Measurements from ENCODE around the gene PRICKLE3. TPM values are rescaled to one million over a fixed set of nuclear protein-coding genes. Genes with fewer than 3 reads are reported as not detected.
A peak's percentile ranks its signal among the peaks of the same experiment; 100 is the strongest.

Gene PRICKLE3
- 20.2 TPM for total RNA-seq (ENCODE audit: insufficient read depth, low replicate concordance)

GRCh38 chrX:49186125-49187027 is at the start of gene PRICKLE3:
TSS of gene PRICKLE3 (minus strand) at chrX:49186373. CDS start at chrX:49186297, 76 bp downstream.
- DNase-seq (ENCODE audit: low spot score) = peak; percentile 68

- no peak for DNase-seq (ENCODE audit: low spot score)
These were observed 47.8 kb upstream of the PRICKLE3 start for GRCh38 chrX:49233887-49234555.

GRCh38 chrX:49233176-49233575 is 47.0 kb upstream of the PRICKLE3 start, which contains the start of gene CACNA1F:
TSS of gene CACNA1F (minus strand) at chrX:49233340. CDS start at chrX:49233309, 31 bp downstream.
- DNase-seq (ENCODE audit: low spot score) = no peak

GRCh38 chrX:49232525-49232924 is 46.4 kb upstream of the PRICKLE3 start:
- DNase-seq (ENCODE audit: low spot score) = no peak

GRCh38 chrX:49231333-49232000 is 45.3 kb upstream of the PRICKLE3 start:
- DNase-seq (ENCODE audit: low spot score) = no peak

GRCh38 chrX:49230500-49231232 is 44.5 kb upstream of the PRICKLE3 start:
- peak; percentile 15 for DNase-seq (ENCODE audit: low spot score)

GRCh38 chrX:49228185-49228584 is 42.0 kb upstream of the PRICKLE3 start:
- no peak for DNase-seq (ENCODE audit: low spot score)

GRCh38 chrX:49227726-49228125 is 41.6 kb upstream of the PRICKLE3 start:
- DNase-seq (ENCODE audit: low spot score) = no peak

GRCh38 chrX:49226946-49227345 is 40.8 kb upstream of the PRICKLE3 start:
- DNase-seq (ENCODE audit: low spot score) = no peak

- DNase-seq (ENCODE audit: low spot score) = no peak
These were observed 39.7 kb upstream of the PRICKLE3 start for GRCh38 chrX:49225858-49226257.

- no peak for DNase-seq (ENCODE audit: low spot score)
These were observed 35.7 kb upstream of the PRICKLE3 start for GRCh38 chrX:49221868-49222267.

GRCh38 chrX:49220100-49220499 is 33.9 kb upstream of the PRICKLE3 start:
- DNase-seq (ENCODE audit: low spot score) = no peak

- no peak for DNase-seq (ENCODE audit: low spot score)
These were observed 28.9 kb upstream of the PRICKLE3 start for GRCh38 chrX:49214996-49215526.

- DNase-seq (ENCODE audit: low spot score) = no peak
These were observed 28.2 kb upstream of the PRICKLE3 start for GRCh38 chrX:49214416-49214815.

GRCh38 chrX:49212861-49213260 is 26.7 kb upstream of the PRICKLE3 start:
- DNase-seq (ENCODE audit: low spot score) = no peak

- DNase-seq (ENCODE audit: low spot score) = no peak
These were observed 26.0 kb upstream of the PRICKLE3 start for GRCh38 chrX:49212209-49212608.

GRCh38 chrX:49211074-49211473 is 24.9 kb upstream of the PRICKLE3 start:
- no peak for DNase-seq (ENCODE audit: low spot score)

- no peak for DNase-seq (ENCODE audit: low spot score)
These were observed 24.2 kb upstream of the PRICKLE3 start for GRCh38 chrX:49210406-49210805.

- no peak for DNase-seq (ENCODE audit: low spot score)
These were observed 23.5 kb upstream of the PRICKLE3 start for GRCh38 chrX:49209434-49210251.

- no peak for DNase-seq (ENCODE audit: low spot score)
These were observed 22.2 kb upstream of the PRICKLE3 start for GRCh38 chrX:49208399-49208798.
